HUDEP-2 (cell line): Measurements from ENCODE around the gene CCDC28A.

Experiments
- DNase-seq, 76 experiments: peaks; one replicate each; lab custom pipeline; 2025; ENCODE audit not compliant: unreplicated experiment in 76 of 76; lab: John Stamatoyannopoulos, UW

Gene CCDC28A

GRCh38 chr6:138795809-138796603 lies 22.4 kb downstream of the CCDC28A start, which contains the start of gene ECT2L:
ECT2L (plus strand) TSS chr6:138796087; CDS start chr6:138813275, 17,188 bp downstream.
- no peak for DNase-seq

- no peak for DNase-seq
Observed at GRCh38 chr6:138796771-138797170, 23.2 kb downstream of the CCDC28A start.

DNA sequence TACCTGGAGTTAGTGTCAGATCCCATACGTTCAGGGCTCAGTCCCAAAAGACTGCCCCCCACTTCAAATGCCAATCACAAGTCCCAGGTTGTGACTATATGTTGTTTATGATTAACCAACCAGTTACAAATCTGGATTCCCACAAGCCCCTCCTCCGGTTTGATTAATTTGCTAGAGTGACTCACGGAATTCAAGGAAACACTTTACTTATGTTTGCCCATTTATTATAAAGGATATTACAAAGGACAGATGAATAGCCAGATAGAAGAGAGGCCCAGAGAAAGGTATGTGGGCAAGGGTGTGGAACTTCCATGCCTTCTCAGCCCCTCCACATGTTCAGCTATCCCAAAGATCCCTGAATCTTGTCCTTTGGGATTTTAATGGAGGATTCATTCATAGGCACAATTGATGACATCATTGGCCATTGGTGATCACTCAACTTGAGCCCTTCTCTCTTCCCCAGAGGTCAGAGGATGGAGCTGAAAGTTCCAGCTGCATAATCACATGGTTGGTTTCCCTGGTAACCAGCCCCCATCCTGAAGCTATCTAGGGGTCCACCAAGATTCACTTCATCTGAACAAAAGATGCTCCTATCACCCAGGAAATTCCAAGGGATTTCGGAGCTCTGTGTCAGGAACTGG lies 24.4 kb downstream of the CCDC28A start:
- no peak for DNase-seq

- no peak for DNase-seq
Observed at GRCh38 chr6:138800377-138801150, 27.0 kb downstream of the CCDC28A start.

GRCh38 chr6:138803331-138803730 lies 29.8 kb downstream of the CCDC28A start:
- DNase-seq, result no peak

GRCh38 chr6:138803861-138804260 lies 30.3 kb downstream of the CCDC28A start:
- no peak for DNase-seq

DNA sequence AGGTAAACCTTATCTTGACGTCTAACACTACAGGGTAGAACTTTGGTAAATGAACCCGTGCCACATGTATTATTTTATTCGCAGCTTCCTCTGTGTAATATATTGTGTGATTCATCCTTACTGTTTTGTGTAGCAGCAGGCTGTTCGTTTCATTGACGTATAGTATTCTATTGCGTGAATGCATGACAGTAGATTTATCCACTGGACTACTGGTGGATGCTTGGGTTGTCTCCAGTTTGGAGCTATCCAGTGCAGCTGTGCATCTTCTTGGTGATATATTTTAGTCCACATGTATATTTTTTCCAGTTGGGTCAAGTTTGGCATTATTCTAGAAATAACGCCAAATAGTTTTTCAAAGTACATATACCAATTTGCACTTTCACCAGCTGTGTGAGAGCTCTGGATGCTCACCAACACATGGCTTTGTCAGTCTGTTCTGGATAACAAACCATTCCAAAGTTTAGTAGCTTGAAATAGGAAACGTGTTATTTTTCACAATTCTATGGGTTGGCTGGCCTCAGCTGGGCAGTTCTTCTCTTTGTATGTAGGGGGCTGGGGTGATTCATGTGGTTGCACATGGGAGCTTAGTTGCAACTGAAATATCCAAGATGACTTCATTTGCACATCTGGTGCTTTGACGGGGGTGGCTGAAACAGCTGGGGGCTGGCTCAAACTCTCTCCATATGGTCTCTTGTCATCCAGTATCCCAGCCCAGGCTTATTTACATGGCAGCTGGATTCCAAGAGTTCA lies 31.6 kb downstream of the CCDC28A start:
- no peak for DNase-seq

GRCh38 chr6:138806889-138807288 lies 33.3 kb downstream of the CCDC28A start:
- no peak for DNase-seq

- no peak for DNase-seq
Observed at GRCh38 chr6:138809677-138810076, 36.1 kb downstream of the CCDC28A start.

- no peak for DNase-seq
Observed at GRCh38 chr6:138811866-138812265, 38.3 kb downstream of the CCDC28A start.

GRCh38 chr6:138814179-138814834 lies 40.7 kb downstream of the CCDC28A start:
- no peak for DNase-seq

DNA sequence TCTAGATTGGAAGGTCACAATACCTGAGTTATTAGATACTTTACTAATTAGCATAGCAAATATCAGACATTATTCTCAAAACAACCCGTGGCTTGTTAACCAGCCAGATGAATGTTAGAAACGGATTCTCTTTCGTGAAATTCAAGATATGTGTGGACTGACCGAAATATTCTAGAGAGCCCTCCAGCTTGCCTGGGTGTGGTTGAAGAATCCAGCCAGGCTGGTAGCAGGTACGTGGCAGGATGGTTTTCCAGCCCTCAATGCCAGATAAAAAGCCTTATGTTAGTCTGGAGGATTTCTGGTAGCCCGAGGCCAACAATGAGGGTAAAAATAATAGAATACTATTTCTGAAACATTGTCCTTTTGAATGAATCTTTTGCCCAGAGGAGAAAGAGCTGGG lies 41.7 kb downstream of the CCDC28A start:
- no peak for DNase-seq

- peak in 22 of 76 experiments; percentile 9 to 46 (median 29) for DNase-seq
Observed at GRCh38 chr6:138815797-138816528, 42.4 kb downstream of the CCDC28A start.

DNA sequence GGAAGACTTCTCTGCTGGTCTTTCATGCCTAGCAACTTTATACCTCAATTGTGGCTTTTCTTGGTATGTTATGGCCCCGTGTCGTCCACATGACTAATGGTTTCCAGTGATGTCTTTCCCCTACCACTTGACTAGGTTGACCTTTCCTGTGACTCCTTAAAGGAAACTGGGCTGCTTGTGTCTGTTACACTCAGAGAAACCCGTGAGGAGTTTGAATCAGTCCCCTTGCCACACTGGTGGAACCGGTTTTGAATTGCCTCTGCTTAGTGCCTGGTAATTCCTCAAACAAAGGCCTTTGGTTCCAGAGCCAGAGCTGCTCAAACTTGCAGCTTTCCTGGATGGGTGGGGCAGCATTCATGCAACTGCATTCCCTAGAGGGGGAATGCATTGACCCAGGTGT lies 44.2 kb downstream of the CCDC28A start:
- DNase-seq, result peak in 2 of 76 experiments; percentile 13 to 15

GRCh38 chr6:138818496-138819194 lies 45.1 kb downstream of the CCDC28A start:
- no peak for DNase-seq

- no peak for DNase-seq
Observed at GRCh38 chr6:138821519-138821918, 48.0 kb downstream of the CCDC28A start.

GRCh38 chr6:138824482-138825144 lies 51.0 kb downstream of the CCDC28A start:
- no peak for DNase-seq

DNA sequence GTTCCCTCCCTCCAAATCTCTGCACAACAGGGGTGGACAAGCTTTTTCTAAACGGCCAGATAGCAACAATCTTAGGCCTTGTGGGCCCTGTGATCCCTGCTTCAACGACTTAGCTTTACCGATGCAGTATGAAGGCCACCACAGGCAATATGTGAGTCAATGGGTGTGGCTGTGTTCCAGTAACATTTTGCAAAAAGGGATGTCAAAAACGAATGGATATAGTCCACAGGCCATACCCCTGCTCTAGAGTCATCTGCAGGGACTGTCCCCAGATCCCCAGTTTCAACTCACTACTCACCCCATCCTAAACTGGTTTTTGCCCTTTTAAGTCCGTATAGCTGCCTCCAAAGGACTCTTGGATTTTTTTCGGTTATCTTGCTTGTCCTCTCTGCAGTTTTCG lies 56.7 kb downstream of the CCDC28A start:
- no peak for DNase-seq
